Measurements from ENCODE around the gene CLMN.
A peak's percentile ranks its signal among the peaks of the same experiment; 100 is the strongest.

The CLMN gene

GRCh38 chr14:95319312-95320077 lies at the start of gene CLMN:
CLMN (minus strand) TSS chr14:95319908; CDS start chr14:95319792, 116 bp downstream.
- DNase-seq = peak; percentile 12

GRCh38 chr14:95365401-95365800 lies 45.7 kb upstream of the CLMN start:
- DNase-seq = no peak

GRCh38 chr14:95364481-95365209 lies 44.9 kb upstream of the CLMN start:
- DNase-seq = no peak

- DNase-seq = no peak
These were observed 43.8 kb upstream of the CLMN start for GRCh38 chr14:95363468-95363954.

GRCh38 chr14:95362138-95362494 lies 42.4 kb upstream of the CLMN start:
- DNase-seq = no peak

GRCh38 chr14:95361373-95362137 lies 41.8 kb upstream of the CLMN start:
- DNase-seq = peak; percentile 13

GRCh38 chr14:95360828-95361227 lies 41.1 kb upstream of the CLMN start:
- no peak for DNase-seq

GRCh38 chr14:95359994-95360826 lies 40.5 kb upstream of the CLMN start:
- no peak for DNase-seq

GRCh38 chr14:95356245-95356869 lies 36.6 kb upstream of the CLMN start:
- no peak for DNase-seq

- DNase-seq = no peak
These were observed 35.7 kb upstream of the CLMN start for GRCh38 chr14:95355422-95355821.

- DNase-seq = no peak
These were observed 35.1 kb upstream of the CLMN start for GRCh38 chr14:95354834-95355233.

GRCh38 chr14:95353664-95354063 lies 34.0 kb upstream of the CLMN start:
- no peak for DNase-seq

- no peak for DNase-seq
These were observed 33.3 kb upstream of the CLMN start for GRCh38 chr14:95353007-95353406.

GRCh38 chr14:95352481-95352880 lies 32.8 kb upstream of the CLMN start:
- DNase-seq = no peak

GRCh38 chr14:95349241-95349640 lies 29.5 kb upstream of the CLMN start:
- DNase-seq = no peak

GRCh38 chr14:95348395-95349080 lies 28.8 kb upstream of the CLMN start:
- DNase-seq = no peak

- DNase-seq = no peak
These were observed 27.1 kb upstream of the CLMN start for GRCh38 chr14:95346820-95347219.

- DNase-seq = no peak
These were observed 26.6 kb upstream of the CLMN start for GRCh38 chr14:95346266-95346665.

GRCh38 chr14:95345032-95345431 lies 25.3 kb upstream of the CLMN start:
- no peak for DNase-seq

GRCh38 chr14:95344536-95344935 lies 24.8 kb upstream of the CLMN start:
- DNase-seq = no peak

- no peak for DNase-seq
These were observed 21.9 kb upstream of the CLMN start for GRCh38 chr14:95341564-95341963.

GRCh38 chr14:95341115-95341514 lies 21.4 kb upstream of the CLMN start:
- DNase-seq = no peak
